ENCODE measurements around the gene SLC35D2.

- TF ChIP-seq CTCF (conservative IDR thresholded peaks at IDR 0.05; ENCODE audit: low read length) = no peak
- no peak for TF ChIP-seq EZH2phosphoT487 (IDR thresholded peaks at IDR 0.05; ENCODE audit: borderline replicate concordance)
These were observed 34.8 kb upstream of the SLC35D2 start, which contains the start of gene ZNF367 for GRCh38 chr9:96418083-96418919.
